K562 (cell line): ENCODE results near the gene PNPLA1. TPM values are rescaled to one million over a fixed set of nuclear protein-coding genes. Genes with fewer than 3 reads are reported as not detected.

Experiments used
- ATAC-seq: fragments of 200-7000 bp; cut with Tn5 transposase; 3 replicates; pipeline ENCODE4 v1.9.1; 2020; ENCODE audit warnings: moderate library complexity
- BruUV-seq: library from RNA; stranded (reverse); fragments of 400-500 nt; replicated peaks from 2 replicates; lab custom pipeline; 2021; lab: Mats Ljungman, UMichigan
- CTCF ChIA-PET: fragments of 300-600 bp; formaldehyde crosslinking; extraction: SDS; loops from one replicate; lab custom pipeline; 2021; ENCODE audit warnings: low intra/inter-chr PET ratio; lab: Yijun Ruan, JAX
- POLR2A ChIA-PET: fragments of 300-600, 350-650 bp; sonication (Branson Sonifier 250); formaldehyde crosslinking; extraction: SDS; loops from one replicate; lab custom pipeline; 2021; ENCODE audit warnings: antibody characterized with exemption, inconsistent platforms; lab: Yijun Ruan, JAX
- DNase-seq, 4 experiments: peaks; one replicate each; pipeline versions ENCODE4 v3.0.0 to v3.0.0-alpha.2; 2011 to 2018; ENCODE audit warnings: low spot score in 3 of 4, mixed read lengths in 3 of 4; ENCODE audit errors: extremely low read depth in 1 of 4
- FAIRE-seq: peaks from 2 replicates; lab custom pipeline; 2011; peaks lifted over from hg19 to GRCh38; lab: Jason Lieb, UNC
- H2AFZ ChIP-seq: 2 replicates; pipeline ENCODE4 v1.6.0; 2011; ENCODE audit warnings: low read depth, low read length, control low read depth, inconsistent platforms
- H3K27ac ChIP-seq: fragments of 200-600 bp; 3 replicates; pipeline ENCODE4 v1.8.0; 2011; ENCODE audit warnings: low read depth, mild to moderate bottlenecking, control low read depth, inconsistent platforms, low read length, moderate library complexity, mixed read lengths; ENCODE audit errors: extremely low read depth
- H3K27me3 ChIP-seq, 2 experiments: fragments of 300-600 bp in 1 of 2; 2 replicates in 1 of 2; 3 replicates in 1 of 2; pipeline versions ENCODE4 v1.6.0 to v1.8.0; 2011; ENCODE audit warnings: inconsistent platforms in 2 of 2, low read length in 2 of 2, mild to moderate bottlenecking in 1 of 2, mixed read lengths in 1 of 2, moderate library complexity in 1 of 2; ENCODE audit not compliant: control insufficient read depth in 2 of 2, insufficient read depth in 2 of 2
- H3K36me3 ChIP-seq: fragments of 300-600 bp; 3 replicates; pipeline ENCODE4 v1.8.0; 2011; ENCODE audit warnings: mild to moderate bottlenecking, low read length, inconsistent platforms; ENCODE audit not compliant: control insufficient read depth, insufficient read depth
- H3K4me1 ChIP-seq, 2 experiments: fragments of 200-600 bp in 1 of 2; replicated peaks in 1 of 2; 2 replicates in 1 of 2; 3 replicates in 1 of 2; pipeline versions ENCODE4 v1.5.1 to v1.8.0; 2011; ENCODE audit warnings: inconsistent platforms in 2 of 2, low read length in 2 of 2, mild to moderate bottlenecking in 1 of 2, mixed read lengths in 1 of 2, moderate library complexity in 1 of 2; ENCODE audit not compliant: control insufficient read depth in 2 of 2, insufficient read depth in 2 of 2
- H3K4me2 ChIP-seq: 2 replicates; pipeline ENCODE4 v1.6.1; 2011; ENCODE audit warnings: low read length, control low read depth, inconsistent platforms, mixed read lengths; ENCODE audit not compliant: insufficient read depth
- H3K4me3 ChIP-seq: fragments of 200-600 bp; sonication (generic), shearing (Covaris generic); 2 replicates; pipeline ENCODE4 v1.5.1; 2016; ENCODE audit warnings: control low read depth, inconsistent platforms
- H3K79me2 ChIP-seq: fragments of 200-600 bp; 3 replicates; pipeline ENCODE4 v1.8.0; 2011; ENCODE audit warnings: low read length, inconsistent platforms; ENCODE audit not compliant: control insufficient read depth, insufficient read depth
- H3K9ac ChIP-seq, 2 experiments: 2 replicates each; pipeline versions ENCODE4 v1.6.0 to v1.6.1; 2011; ENCODE audit warnings: low read depth in 2 of 2, low read length in 2 of 2, control low read depth in 1 of 2, inconsistent platforms in 1 of 2, mild to moderate bottlenecking in 1 of 2, mixed read lengths in 1 of 2; ENCODE audit not compliant: insufficient read depth in 1 of 2
- H3K9me1 ChIP-seq: one replicate; pipeline ENCODE4 v1.6.0; 2011; ENCODE audit warnings: inconsistent platforms, mild to moderate bottlenecking, low read length, moderate library complexity; ENCODE audit not compliant: control insufficient read depth, insufficient read depth
- H3K9me3 ChIP-seq: replicated peaks from 2 replicates; pipeline ENCODE4 v1.5.1; 2011; ENCODE audit warnings: low read depth, low read length, inconsistent platforms; ENCODE audit not compliant: control insufficient read depth, insufficient read depth
- H4K20me1 ChIP-seq: replicated peaks from 2 replicates; pipeline ENCODE4 v1.6.1; 2011; ENCODE audit warnings: low read length, inconsistent platforms, mixed read lengths; ENCODE audit not compliant: control insufficient read depth, insufficient read depth
- ATF7 ChIP-seq: fragments of 450-650 bp; IDR thresholded peaks from 2 replicates; pipeline ENCODE4 v1.7.1; 2014; ENCODE audit warnings: mild to moderate bottlenecking, moderate library complexity
- CBX3 ChIP-seq, 2 experiments: IDR thresholded peaks; 1 replicate in 1 of 2; 2 replicates in 1 of 2; pipeline ENCODE4 v1.6.1; 2012; ENCODE audit warnings: inconsistent platforms in 2 of 2, low read length in 2 of 2, borderline replicate concordance in 1 of 2, control low read depth in 1 of 2
- GTF3C2 ChIP-seq: IDR thresholded peaks from 3 replicates; pipeline ENCODE4 v1.6.1; 2011; ENCODE audit warnings: borderline replicate concordance, mild to moderate bottlenecking, moderate library complexity; ENCODE audit not compliant: insufficient read length; ENCODE audit errors: extremely low read depth
- MTA3 ChIP-seq: fragments of 450-650 bp; formaldehyde crosslinking; IDR thresholded peaks from 2 replicates; pipeline ENCODE4 v1.6.1; 2017; ENCODE audit warnings: mild to moderate bottlenecking, borderline replicate concordance
- POLR2AphosphoS2 ChIP-seq: IDR thresholded peaks from 2 replicates; pipeline ENCODE4 v1.6.1; 2012; ENCODE audit warnings: low read length, improper control_type of control experiment
- TRIM24 ChIP-seq, 2 experiments: fragments of 450-650 bp; IDR thresholded peaks; 2 replicates each; pipeline ENCODE4 v1.6.1; 2016
- WGBS: fragments of 100-300 bp; shearing (Covaris generic); methylation state at CpG from one replicate; pipeline ENCODE4 v1.1.6; 2016; ENCODE audit warnings: low coverage, mixed read lengths; ENCODE audit not compliant: insufficient coverage; ENCODE audit errors: missing lambda C conversion rate; 5-methylcytosine and 5-hydroxymethylcytosine counted together
- in situ Hi-C: fragments of 300-500 bp; cut with MboI; formaldehyde crosslinking; loops from 4 replicates; pipeline ENCODE4 v1.15.0; 2018; ENCODE audit warnings: inconsistent platforms, mixed read lengths
- intact Hi-C: fragments of 100-400 bp; cut with micrococcal nuclease; formaldehyde crosslinking; loops from 2 replicates; pipeline ENCODE4 v1.14.2; 2022
- polyA plus RNA-seq, 8 experiments: library from polyadenylated mRNA; depleted of rRNA in 4 of 8; stranded (reverse) in 5 of 8; unstranded in 3 of 8; fragments of >200 nt; fragmentation: Nextera tagmentation in 2 of 8; fragmentation: Illumina TruSeq in 1 of 8; extraction: Ambion mirVana in 2 of 8; extraction: Trizol in 1 of 8; gene quantifications; 2 replicates each; pipeline versions ENCODE4 v1.2.1 to v1.2.3, GENCODE V29; 2011 to 2014; ENCODE audit warnings: inconsistent platforms in 1 of 8, missing spikeins in 1 of 8
- total RNA-seq, 7 experiments: library from RNA; depleted of rRNA in 6 of 7; stranded (reverse); fragments of >200 nt in 6 of 7; fragmentation: Illumina TruSeq in 2 of 7; extraction: Trizol in 2 of 7; gene quantifications; 2 replicates each; pipeline versions ENCODE4 v1.2.1 to v1.2.3, GENCODE V29; 2011 to 2021; ENCODE audit warnings: low replicate concordance in 1 of 7
- TF ChIP-seq, protein P1 (sequence below): fragments of 450-650 bp; formaldehyde crosslinking; IDR thresholded peaks from 2 replicates; pipeline ENCODE4 v1.4.0; 2020; ENCODE audit warnings: mild to moderate bottlenecking, moderate library complexity

Gene PNPLA1
- total and polyA plus RNA-seq, 9 of the 15 experiments (the other 6 are each of a cell fraction or from before 2014, with no cell fraction given): 0.04 to 0.27 (median 0.13) TPM; not detected in 2

DNA sequence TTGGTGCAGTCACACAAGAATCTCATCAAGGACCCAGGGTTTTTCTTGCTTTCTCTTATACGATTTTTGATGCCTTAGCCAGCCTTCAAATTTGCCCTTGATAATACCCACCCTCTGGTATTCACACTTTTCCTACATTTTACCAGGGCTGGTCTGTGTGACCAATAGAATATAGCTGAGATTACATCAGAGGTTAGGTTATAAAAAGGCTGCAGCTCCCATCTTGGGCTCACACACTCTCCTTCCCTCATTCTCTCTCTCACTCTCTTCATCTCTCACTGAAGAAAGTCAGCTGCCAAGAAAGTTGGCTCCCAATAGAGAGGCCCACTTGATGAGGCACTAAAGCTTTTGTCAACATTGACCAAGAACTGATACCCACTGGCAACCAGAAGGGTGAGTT is 4.1 kb upstream of the PNPLA1 start:
- no peak overlapping the region for H3K4me3 ChIP-seq
- TF ChIP-seq GTF3C2: no peak
- TF ChIP-seq MTA3: no peak
- peak in 1 of 2 experiments; percentile 51; a peak in 2 of 4 replicates for TF ChIP-seq TRIM24 (IDR thresholded peaks at IDR 0.05)
- TF ChIP-seq POLR2AphosphoS2: no peak
- peak; percentile 50; the same call in 1 of the 2 replicates for TF ChIP-seq ATF7
- TF ChIP-seq, protein P1, sequence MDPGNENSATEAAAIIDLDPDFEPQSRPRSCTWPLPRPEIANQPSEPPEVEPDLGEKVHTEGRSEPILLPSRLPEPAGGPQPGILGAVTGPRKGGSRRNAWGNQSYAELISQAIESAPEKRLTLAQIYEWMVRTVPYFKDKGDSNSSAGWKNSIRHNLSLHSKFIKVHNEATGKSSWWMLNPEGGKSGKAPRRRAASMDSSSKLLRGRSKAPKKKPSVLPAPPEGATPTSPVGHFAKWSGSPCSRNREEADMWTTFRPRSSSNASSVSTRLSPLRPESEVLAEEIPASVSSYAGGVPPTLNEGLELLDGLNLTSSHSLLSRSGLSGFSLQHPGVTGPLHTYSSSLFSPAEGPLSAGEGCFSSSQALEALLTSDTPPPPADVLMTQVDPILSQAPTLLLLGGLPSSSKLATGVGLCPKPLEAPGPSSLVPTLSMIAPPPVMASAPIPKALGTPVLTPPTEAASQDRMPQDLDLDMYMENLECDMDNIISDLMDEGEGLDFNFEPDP (CRISPR knock-in tag): no peak
- TF ChIP-seq CBX3 (IDR thresholded peaks at IDR 0.05; ENCODE audit: borderline replicate concordance in 1 of 2, low read length in 2 of 2): peak in 1 of 2 experiments; percentile 39; a peak in 1 of 3 replicates
- TF ChIP-seq, all 486 proteins: peak for 3
- intact Hi-C loops (no loop called here), in situ Hi-C loops (no loop called here)
- H3K79me2 ChIP-seq: no peaks in the 10 kb centered on the region
- no TSS peak for BruUV-seq
- DNase-seq (no peak), FAIRE-seq (no peak), ATAC-seq (no peak)
- H3K4me2 ChIP-seq: no peak overlapping the region
- H3K9ac ChIP-seq: no peak overlapping the region
- WGBS: 8% methylated on average over 1 of the region's 1 CpG
- H3K36me3 ChIP-seq: no peaks in the 10 kb centered on the region
- ChIA-PET CTCF (no interaction called here), POLR2A (no interaction called here)
- no peaks in the 10 kb centered on the region for H4K20me1 ChIP-seq
- peaks cover 33 to 48% of the 10 kb centered on the region in 2 experiments; a peak in 4 of 5 replicates for H3K27me3 ChIP-seq
- no peaks in the 10 kb centered on the region for H3K9me1 ChIP-seq
- no peak overlapping the region for H2AFZ ChIP-seq
- no peak overlapping the region for H3K27ac ChIP-seq
- no peaks in the 10 kb centered on the region for H3K9me3 ChIP-seq
- H3K4me1 ChIP-seq: peaks cover 6 to 25% of the 10 kb centered on the region in 2 experiments; a peak in 4 of 5 replicates
